H1 (cell line): Measurements from ENCODE around the gene GRAMD4. TPM values are rescaled to one million over a fixed set of nuclear protein-coding genes. Genes with fewer than 3 reads are reported as not detected.

ENCODE experiments used
- CHD7 ChIP-seq: fragments of 300-600 bp; sonication (generic); IDR thresholded peaks from 2 replicates; pipeline ENCODE4 v1.7.1; 2012; ENCODE audit warnings: low read length, moderate library complexity, mild to moderate bottlenecking, inconsistent platforms; ENCODE audit not compliant: insufficient replicate concordance
- polyA plus RNA-seq, 7 experiments: library from polyadenylated mRNA; depleted of rRNA in 3 of 7; stranded (reverse) in 5 of 7; unstranded in 2 of 7; fragments of >200 nt in 5 of 7; fragments of 200-250 nt in 2 of 7; gene quantifications; 1 replicate in 5 of 7; 2 replicates in 1 of 7; 4 replicates in 1 of 7; pipeline versions ENCODE4 v1.2.1 to v1.2.3, GENCODE V29; 2011 to 2013; ENCODE audit warnings: missing spikeins in 2 of 7, mixed read lengths in 2 of 7
- total RNA-seq: library from RNA; stranded (reverse); fragmentation: NEBNext Ultra II Directional; extraction: Animal tissue kit (Norgen Biotek cat#: 25700); gene quantifications from 2 replicates; pipeline ENCODE4 v1.2.1, GENCODE V29; 2021

GRAMD4 gene
- total and polyA plus RNA-seq, 2 of the 8 experiments (the other 6 are each of a cell fraction or from before 2014, with no cell fraction given): 7.9 to 25.6 TPM

- no peak for TF ChIP-seq CHD7
Observed at GRCh38 chr22:46612904-46613605, 7.1 kb upstream of the GRAMD4 start (continued).
